Measurements from ENCODE around the gene ERC2. TPM values are rescaled to one million over a fixed set of nuclear protein-coding genes. Genes with fewer than 3 reads are reported as not detected.
A peak's percentile ranks its signal among the peaks of the same experiment; 100 is the strongest.
"Not testable (repeated sequence)": the region's sequence is repeated elsewhere in the genome, so short reads cannot be mapped to it uniquely, and the experiment has no call there.

The ERC2 gene
- total RNA-seq: not detected

DNA sequence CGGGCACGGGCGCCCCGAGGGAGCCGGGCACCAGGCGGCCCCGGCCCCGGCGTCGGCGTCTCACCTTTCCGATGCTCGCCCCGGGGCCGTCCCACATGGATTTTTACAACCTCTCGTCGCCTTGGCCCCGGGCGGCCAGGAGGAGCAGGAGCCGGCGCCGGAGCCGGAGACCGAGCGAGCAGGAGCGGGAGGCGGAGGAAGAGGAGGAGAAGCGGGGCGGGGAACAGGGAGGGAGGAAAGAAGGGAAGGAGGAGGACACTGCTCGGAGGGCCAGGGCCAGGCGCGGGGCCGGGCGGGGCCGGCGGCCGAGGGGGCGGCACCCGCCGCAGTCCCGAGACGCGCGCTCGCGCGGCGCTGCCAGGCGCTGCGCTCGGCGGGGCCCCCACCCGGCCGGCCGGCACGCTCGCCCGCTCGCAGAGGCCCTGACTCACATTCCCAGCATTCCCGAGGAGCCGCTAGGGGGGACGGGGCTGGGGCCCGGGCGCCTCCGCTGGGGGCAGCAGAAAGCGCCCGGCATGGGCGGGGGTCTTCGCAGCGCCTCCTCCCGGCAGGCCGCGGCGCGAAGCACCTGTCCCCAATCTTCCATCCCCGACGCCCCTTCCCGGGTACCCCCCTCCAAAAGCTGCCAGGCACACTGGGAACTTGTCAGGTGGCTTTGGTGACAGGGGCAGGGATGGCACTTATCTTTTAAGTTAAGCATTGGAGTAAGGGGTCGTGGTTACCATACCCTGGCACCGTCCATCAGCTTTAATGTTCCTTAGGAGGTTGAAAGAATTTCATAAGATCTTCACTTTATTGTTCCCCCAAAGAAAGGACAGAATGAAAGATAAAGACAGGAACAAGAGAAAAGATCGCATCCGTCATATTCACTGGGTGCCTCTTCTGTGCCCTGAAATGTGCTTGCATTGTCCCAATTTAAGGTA is at the start of gene ERC2:
ERC2 (minus strand) TSS at position 284 of the 923 bp plus-strand sequence.
- ATAC-seq (peak; percentile 61), DNase-seq (ENCODE audit: low spot score) (no peak)

DNA sequence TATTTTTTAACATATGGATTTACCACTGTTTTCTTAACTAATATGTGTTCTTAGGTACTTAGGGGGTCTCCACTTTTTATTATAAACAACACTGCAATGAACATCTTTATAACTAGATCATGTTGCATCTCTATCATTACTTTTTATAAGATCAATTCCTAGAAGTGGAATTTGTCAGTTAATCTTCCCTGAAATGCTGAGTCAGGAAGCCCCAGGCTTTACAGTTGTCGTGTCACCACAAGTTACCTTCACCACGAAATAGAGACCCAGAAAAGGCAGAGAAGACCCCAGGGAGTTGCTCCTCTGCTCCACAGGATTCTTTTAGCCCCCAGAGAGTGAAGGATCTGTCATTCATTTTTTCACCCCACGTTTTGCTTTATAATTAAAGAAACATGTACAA is 34.5 kb upstream of the ERC2 start:
- ATAC-seq (no peak), DNase-seq (ENCODE audit: low spot score) (no peak)

DNA sequence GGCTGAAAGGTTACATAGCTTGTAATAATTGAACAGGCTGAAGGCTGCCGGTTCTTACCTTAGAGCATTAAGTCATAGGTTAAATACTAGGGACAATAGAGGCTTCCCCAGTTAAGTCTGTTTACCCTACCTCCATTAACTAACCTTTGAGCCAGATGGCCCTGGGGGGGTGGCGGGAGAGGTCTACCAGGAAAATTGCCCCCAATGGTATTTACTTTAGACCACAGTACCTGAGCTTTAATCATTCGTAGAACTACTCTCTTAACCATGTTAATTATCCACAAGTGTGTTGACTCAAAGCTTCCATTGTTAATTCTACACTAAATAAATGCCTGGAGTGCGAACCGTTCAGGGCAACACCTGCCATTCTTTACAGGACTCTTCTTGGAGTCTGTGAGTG is 28.1 kb upstream of the ERC2 start:
- DNase-seq (ENCODE audit: low spot score); ATAC-seq: not testable (repeated sequence)

DNA sequence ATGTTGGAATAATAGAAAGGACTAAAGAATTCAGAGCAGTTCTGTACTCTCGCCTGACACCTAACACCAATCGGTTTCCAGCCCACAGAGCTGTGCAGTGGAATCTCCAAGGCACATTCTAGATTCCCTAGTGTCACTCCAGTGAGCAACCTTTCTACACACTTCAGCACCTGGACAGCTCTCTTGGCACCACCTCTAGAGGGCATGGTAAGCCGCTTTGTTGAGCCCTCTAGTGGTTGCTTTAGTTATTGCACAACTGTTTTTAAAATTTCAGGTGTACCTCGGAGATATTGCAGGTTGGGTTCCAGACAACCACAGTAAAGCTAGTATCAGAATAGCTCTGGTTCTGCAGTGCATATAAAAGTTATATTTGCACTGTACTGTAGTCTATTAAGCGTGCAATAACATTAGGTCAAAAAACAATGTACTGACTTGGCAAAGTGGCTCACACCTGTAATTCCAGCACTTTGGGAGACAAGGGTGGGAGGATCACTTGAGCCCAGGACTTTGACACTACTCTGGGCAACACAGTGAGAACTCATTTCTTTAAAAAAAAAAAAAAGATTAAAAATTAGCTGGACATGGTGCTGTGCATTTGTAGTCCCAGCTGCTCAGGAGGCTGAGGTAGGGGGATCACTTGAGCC is 26.5 kb upstream of the ERC2 start:
- peak; percentile 100 for ATAC-seq
- DNase-seq (ENCODE audit: low spot score): peak; percentile 78

DNA sequence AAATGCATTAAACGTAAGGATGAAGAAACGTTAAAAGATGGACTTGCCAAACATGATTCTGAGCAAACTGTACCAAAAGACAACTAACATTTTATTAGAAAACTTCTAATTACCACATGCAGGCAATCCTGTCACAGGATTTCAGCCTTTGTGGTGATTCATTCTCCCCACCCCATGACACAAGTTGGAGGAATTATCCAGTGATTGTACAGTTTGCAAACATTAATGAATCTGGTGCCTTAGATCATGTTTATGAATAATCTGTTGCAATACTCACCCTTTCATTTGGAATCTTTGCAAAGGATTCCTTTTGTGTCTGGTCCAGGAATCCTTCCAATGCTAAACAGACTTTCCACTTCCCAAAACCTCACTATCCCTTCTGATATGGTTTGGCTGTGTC is 23.3 kb upstream of the ERC2 start:
- no peak for DNase-seq (ENCODE audit: low spot score)
- ATAC-seq: no peak

DNA sequence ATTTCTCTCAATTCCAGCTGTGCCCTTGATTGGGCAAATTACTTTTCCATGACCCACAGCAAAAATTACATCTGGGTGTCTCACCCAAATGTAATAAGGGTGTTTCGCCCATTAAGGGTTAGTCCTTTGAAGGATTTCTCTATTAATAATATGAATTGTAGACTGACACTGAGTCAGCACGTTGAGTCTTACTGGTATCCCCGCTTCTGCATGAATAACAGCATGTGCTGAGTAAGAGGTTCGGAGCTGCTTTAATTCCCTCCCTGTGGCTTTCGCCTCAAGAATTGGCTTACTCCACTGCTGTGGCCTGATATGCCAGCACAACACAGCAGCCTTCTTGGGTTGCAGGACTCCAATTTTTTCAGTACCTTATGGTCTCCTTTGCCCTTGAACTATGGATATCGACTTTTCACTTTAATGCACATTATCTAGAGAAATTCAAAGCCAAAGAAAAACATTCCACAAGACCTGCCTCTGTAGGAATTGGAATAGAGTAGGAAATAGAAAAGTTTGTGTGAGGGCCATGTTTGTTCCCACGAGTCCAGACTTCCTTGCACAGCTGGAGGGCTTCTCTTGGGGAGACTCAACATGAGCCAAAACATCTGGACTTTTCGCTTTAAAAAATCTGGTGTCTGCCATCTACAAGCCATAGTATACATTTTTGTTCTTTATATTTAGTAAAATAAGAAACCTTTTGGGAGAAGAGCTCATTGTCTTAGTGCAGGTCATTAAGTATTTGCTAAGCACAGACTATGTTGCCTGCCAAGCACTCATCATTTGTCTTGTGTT is 20.7 kb upstream of the ERC2 start:
- no peak for ATAC-seq
- DNase-seq (ENCODE audit: low spot score): no peak

DNA sequence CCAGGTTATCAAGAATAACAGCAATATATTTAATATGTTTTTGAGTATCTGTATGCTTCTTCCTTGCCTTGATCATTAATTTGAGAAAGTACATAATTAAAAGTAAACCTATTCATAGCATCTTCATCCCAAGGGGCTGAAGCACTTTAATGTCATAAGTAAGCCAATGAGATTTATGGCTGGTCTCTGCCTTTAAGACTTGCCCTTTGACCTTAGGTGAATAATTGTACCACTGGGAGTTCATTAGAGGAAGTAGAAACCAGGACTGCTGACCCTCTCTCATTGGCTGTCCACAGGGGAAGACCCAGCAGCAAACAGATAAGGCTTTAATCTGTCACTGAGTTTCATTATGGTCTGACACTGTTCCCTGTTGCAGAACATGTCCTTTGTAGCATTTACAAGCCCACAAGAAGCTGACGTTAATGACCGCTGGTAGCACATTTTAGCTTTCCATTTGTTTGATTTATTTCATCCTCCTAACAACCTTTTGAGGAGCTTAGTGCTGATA is 16.3 kb upstream of the ERC2 start:
- ATAC-seq (no peak), DNase-seq (ENCODE audit: low spot score) (no peak)

DNA sequence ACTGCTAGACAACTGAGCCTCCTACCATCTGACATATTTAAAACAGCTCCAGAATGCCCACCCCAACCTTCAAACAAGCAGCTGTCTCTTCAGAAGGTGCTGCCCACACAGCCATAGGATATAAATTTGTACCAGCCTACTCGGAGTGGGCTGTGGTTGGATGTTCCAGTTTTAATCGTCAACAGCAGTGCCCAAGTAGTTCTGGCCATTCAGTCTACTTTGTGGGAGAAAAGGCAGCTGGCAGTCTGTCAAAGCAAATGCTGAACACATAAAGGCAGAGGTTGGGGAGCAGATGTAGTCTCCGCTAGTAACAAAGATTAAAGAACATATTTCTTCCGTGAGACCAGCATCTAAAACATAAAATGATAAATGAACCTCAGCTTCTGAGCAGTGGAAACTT is 15.9 kb upstream of the ERC2 start:
- ATAC-seq (no peak), DNase-seq (ENCODE audit: low spot score) (no peak)

DNA sequence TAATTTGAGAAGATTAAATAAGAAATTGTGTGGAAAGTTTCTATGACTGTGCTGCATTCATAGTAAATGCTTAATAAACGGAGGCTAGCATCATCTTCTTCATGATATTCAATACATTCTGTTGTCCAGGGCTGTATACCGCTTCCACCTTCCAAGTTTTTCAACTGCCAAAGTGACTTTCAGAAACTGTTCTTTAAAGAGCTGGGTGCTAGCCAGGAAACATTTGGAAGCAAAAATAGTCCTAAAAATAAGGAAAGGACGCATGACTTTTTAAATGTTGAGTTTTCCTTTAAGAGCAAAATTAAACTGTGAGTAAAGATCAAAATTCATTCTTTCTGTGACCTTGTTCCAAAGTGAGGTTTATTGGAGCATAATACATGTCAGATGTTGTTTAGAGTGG is 9.4 kb upstream of the ERC2 start:
- DNase-seq (ENCODE audit: low spot score) (no peak), ATAC-seq (no peak)

DNA sequence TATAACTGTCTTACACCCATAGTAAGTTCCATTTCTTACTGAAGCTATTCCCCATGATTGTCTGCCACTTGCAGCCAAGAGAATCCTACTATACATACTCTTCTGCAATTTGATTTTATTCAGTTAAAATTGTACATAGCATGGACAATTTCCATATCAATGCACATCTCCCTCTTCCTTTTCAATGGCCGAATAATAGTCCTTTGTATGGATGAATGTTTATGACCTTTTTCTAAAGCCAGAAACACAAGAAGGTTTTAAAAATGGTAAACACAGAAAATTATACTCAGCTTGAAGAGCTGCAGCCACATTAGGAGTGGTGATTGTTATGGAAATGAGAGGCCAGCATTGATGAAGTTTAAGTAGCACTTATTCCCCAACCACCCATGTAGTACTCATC is 8.5 kb upstream of the ERC2 start:
- no peak for ATAC-seq
- no peak for DNase-seq (ENCODE audit: low spot score)

DNA sequence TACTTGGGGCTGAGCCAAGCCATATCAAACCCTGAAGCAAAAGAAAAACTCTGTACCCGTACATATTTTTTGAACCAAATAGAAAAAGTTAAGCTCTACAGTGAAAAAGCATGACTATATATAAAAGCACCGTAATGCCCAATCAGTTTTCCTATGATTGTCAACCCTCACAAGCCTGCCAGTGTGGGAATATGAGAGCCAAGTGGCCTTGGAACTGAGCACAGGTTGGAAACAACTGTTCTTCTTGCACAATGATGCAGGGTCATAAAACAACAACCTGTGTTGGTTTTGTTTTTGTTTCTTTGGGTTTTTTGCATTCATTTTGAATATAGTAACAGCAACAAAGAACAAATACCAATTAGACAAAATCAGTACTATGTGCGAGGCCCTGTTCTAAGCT is 3.5 kb upstream of the ERC2 start:
- ATAC-seq (peak; percentile 86), DNase-seq (ENCODE audit: low spot score) (no peak)

DNA sequence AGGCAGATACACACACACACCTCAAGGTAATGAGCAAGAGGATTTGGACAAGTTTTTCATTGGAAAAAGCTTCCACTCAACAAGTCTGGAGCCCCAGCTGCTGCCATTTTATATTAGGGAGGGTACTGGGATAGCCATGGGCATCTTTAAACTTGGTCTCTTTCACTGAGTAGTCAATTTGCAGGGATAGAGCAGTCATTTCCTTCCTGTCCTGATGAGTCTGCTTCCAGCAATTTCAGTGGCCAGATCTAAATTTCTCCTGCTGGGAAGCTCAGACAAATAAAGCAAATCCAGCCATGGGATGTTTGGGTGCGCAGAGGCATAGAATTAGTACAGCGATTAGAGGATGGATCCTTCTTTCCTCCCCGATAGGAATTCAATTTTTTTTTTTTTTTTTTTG is 874 bp upstream of the ERC2 start:
- DNase-seq (ENCODE audit: low spot score) (no peak), ATAC-seq (no peak)

DNA sequence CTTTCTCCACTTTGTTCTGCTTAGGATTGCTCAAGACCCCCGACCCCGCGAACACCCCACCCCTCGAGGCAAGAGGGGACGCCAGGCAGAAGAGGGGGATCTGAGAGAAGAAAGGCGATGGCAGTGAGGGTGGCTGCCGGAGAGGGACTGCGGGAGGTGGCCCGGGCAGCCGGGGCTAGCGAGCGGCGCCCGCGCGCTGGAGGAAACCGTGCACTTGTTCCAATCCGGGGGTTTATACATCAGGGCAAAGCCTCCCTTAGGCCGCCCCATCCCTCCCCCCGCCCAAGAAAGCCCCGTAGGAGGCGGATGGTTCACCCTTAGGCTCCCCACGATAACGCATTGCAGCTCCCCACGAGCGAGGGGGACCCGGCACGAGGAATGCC is 475 bp downstream of the ERC2 start:
- ATAC-seq: no peak
- DNase-seq (ENCODE audit: low spot score): no peak

DNA sequence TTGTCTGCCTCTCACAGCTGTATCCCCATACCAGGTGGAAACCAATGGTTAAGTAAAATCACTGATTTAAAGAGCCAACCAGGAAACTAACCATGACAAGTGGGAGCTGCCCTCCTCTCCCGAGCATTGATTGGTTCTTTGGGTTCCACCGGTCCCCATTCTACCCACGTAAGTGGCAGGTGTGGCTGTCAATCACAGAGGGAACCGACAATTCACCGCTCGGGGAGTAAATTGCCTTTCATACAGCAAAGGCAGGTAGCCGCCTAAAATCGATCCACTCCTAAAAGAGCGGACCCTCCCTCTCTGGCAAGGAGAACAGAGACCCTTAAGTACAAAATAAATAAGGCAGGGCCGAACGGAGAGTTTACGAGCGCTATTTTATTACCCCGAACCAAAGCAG is 1.2 kb downstream of the ERC2 start:
- DNase-seq (ENCODE audit: low spot score): peak; percentile 51
- peak; percentile 65 for ATAC-seq

DNA sequence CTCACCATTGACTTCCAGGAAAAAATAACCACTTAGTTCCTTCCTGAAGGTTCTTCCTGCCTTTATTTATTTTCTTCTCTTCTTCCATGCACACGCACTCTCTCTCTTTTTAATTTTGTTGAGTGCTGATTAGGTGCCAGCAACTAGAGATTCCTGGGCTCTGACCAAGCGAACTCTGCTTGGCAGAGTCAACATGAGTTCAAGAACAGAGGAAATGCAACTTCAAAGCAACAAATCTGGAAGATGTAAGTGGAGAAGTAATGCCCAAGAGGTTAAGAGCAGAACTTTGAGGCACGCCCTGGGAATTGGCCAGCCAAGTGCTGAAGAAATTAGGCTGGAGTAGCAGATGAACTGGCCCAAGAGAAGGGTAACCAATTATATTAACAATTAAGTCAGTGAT is 8.5 kb downstream of the ERC2 start:
- no peak for DNase-seq (ENCODE audit: low spot score)
- ATAC-seq: no peak

DNA sequence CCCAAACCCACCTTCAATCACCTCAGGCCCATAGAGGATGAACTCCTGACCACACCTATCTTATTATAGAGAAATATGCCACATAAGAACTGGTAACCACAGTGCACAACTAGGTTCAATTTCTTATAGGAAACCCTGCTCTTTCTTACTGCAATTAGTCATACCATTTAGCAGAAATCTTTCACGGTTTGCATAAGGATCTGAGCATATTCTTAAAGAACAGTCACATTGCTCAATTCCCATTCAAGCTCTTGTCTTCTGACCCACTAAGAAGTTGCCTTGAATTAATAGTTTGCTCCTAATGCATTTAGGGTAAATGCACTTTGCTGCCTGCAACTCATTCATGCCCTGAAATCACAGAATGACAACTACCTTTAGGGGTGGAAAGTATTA is 9.2 kb downstream of the ERC2 start:
- no peak for DNase-seq (ENCODE audit: low spot score)
- no peak for ATAC-seq

DNA sequence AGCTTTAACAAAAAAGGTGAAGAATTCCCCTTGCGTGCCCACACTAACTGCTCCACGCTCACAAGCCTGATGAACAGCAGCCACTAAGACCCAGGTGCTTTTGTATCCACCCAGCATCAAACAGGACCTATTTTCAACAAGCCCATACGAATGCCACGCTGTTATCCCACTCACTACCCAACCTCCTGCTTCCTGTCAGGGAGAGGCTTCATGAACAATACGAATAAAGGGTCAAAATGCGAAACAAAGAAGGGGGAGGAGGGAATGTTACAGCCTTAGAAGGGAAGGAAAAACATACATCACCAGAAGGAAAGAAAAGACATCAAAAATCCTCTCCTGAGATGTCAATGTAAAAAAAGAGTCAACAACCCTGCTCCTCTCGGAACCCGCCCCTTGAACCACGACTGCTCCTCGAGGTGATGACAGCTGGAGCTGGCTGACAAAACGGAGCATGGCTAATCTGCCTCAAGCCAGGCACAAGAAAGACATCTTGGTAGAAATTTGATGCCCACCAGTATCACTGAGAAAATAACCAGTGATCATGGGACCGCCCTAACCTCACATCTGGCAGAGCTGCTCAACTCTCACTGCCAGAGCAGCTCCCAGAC is 9.7 kb downstream of the ERC2 start:
- ATAC-seq (no peak), DNase-seq (ENCODE audit: low spot score) (no peak)

DNA sequence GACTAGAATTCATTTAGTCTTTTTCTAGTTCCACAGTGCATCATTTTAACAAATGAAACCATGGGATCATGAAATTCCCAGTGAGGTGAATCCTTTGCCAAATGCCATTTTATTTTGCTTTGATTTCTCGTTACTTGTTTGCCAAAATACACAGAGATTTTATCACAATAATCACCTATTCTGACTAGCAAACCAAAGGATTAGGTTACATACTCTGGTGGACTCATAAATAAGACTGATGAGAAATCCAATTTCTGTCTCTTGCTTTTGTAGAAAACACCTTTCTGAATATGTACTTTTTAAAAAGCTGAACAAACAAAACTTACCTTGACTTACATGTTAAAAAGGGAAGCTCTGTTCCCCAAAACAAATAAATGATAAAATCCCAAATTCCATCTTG is 12.2 kb downstream of the ERC2 start:
- ATAC-seq (no peak), DNase-seq (ENCODE audit: low spot score) (no peak)

DNA sequence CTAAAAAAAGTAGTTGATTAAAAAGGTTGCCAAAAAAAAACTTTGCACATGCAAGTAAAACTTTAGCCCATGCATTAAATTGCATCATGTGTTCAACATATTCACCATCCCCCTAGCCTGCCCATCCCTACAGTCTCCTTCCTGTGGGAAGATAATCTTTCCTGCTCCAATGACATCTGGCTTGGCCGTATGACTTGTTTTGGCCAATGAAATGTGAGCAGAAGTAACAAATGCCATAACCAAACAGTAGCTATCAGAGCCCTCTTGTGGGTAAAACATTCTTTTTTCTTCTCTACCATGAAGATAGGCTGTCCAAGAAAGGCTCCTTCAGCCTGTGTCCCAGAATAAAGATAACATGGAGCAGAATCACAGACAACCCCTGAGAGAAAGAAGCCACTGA is 15.3 kb downstream of the ERC2 start:
- DNase-seq (ENCODE audit: low spot score) (no peak), ATAC-seq (peak; percentile 41)

DNA sequence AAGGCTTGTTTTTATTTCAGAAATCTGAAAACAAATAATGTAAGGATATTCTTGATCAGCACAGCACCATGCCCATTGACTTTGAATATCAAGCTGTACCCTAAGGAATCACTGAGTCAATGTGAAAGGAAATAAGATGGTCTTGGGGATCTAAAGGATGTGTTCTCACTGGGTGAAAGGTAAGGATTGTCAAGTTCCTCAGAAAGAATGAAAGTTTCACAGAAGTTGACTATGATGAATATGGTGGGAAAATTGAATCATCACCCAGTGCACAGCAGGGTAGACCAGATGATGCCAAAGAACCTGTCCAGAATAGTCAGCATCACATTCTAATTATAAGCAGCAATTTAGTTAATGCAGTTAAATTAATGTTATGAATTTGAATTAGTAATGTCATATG is 16.2 kb downstream of the ERC2 start:
- DNase-seq (ENCODE audit: low spot score): no peak

DNA sequence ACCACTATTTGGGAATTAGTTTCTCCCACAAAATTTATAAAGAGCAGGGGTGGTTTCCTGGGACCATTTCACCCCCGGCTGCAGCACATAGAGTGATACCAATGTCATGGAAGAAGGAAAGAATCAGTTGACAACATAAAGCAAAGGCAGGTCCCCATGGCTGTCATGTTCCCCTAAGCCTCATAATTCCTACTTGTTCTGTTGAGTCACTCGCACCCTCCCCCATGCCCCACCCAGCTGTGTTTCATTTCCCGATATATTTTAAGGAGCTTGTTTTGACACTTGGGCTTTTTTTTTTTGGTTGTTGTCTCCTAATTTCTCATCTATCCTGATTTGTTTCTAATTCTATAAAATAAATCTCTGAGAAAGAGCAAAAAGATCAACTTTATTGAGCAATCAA is 24.9 kb downstream of the ERC2 start:
- ATAC-seq (no peak), DNase-seq (ENCODE audit: low spot score) (no peak)

More for the DNA sequence above, 16.2 kb downstream of the ERC2 start:
- ATAC-seq: no peak
